H9 (cell line): ENCODE measurements around the gene C2orf78. TPM values are rescaled to one million over a fixed set of nuclear protein-coding genes. Genes with fewer than 3 reads are reported as not detected.

ENCODE experiments used
- DNase-seq: peaks from one replicate; pipeline ENCODE4 v3.0.0-alpha.2; 2017
- H2AFZ ChIP-seq: one replicate; pipeline ENCODE4 v1.6.1; 2013; ENCODE audit warnings: mild to moderate bottlenecking, low read length, control low read depth, moderate library complexity
- H2AK5ac ChIP-seq: 2 replicates; pipeline ENCODE4 v1.6.1; 2013; ENCODE audit warnings: low read length, control low read depth, mixed read lengths; ENCODE audit not compliant: insufficient read length
- H2BK120ac ChIP-seq: one replicate; pipeline ENCODE4 v1.6.1; 2013; ENCODE audit warnings: low read depth, mild to moderate bottlenecking, low read length, control low read depth, inconsistent platforms; ENCODE audit not compliant: poor library complexity, severe bottlenecking
- H2BK12ac ChIP-seq: 2 replicates; pipeline ENCODE4 v1.6.1; 2013; ENCODE audit warnings: low read length, control low read depth, mixed read lengths, low read depth; ENCODE audit not compliant: insufficient read length
- H2BK15ac ChIP-seq: 2 replicates; pipeline ENCODE4 v1.6.1; 2013; ENCODE audit warnings: low read depth, low read length, control low read depth
- H2BK20ac ChIP-seq: one replicate; pipeline ENCODE4 v1.6.1; 2013; ENCODE audit warnings: low read depth, mild to moderate bottlenecking, low read length, control low read depth, inconsistent platforms; ENCODE audit not compliant: poor library complexity, severe bottlenecking
- H2BK5ac ChIP-seq: 2 replicates; pipeline ENCODE4 v1.6.1; 2013; ENCODE audit warnings: low read length, control low read depth, mixed read lengths; ENCODE audit not compliant: insufficient read length
- H3K14ac ChIP-seq: 2 replicates; pipeline ENCODE4 v1.6.1; 2013; ENCODE audit warnings: low read length, control low read depth; ENCODE audit not compliant: insufficient read depth
- H3K18ac ChIP-seq: 2 replicates; pipeline ENCODE4 v1.6.1; 2013; ENCODE audit warnings: low read depth, mild to moderate bottlenecking, mixed read lengths, low read length, control low read depth; ENCODE audit not compliant: insufficient read length
- H3K23ac ChIP-seq: 2 replicates; pipeline ENCODE4 v1.6.1; 2013; ENCODE audit warnings: low read length, control low read depth, mixed read lengths, low read depth; ENCODE audit not compliant: insufficient read length
- H3K23me2 ChIP-seq: 2 replicates; pipeline ENCODE4 v1.6.1; 2013; ENCODE audit warnings: low read depth, mild to moderate bottlenecking, mixed read lengths, low read length, control low read depth; ENCODE audit not compliant: insufficient read length, poor library complexity, severe bottlenecking
- H3K27ac ChIP-seq: 2 replicates; pipeline ENCODE4 v1.5.1; 2013; ENCODE audit warnings: low read length, control low read depth, mixed read lengths, low read depth; ENCODE audit not compliant: insufficient read length
- H3K27me3 ChIP-seq: 2 replicates; pipeline ENCODE4 v1.6.1; 2013; ENCODE audit warnings: low read length, control low read depth, inconsistent platforms; ENCODE audit not compliant: insufficient read depth
- H3K4ac ChIP-seq: 2 replicates; pipeline ENCODE4 v1.6.1; 2013; ENCODE audit warnings: low read depth, mild to moderate bottlenecking, control low read depth, inconsistent platforms, low read length, moderate library complexity
- H3K4me1 ChIP-seq: 2 replicates; pipeline ENCODE4 v1.6.1; 2013; ENCODE audit warnings: low read length, control low read depth, inconsistent platforms; ENCODE audit not compliant: insufficient read depth
- H3K4me2 ChIP-seq: 2 replicates; pipeline ENCODE4 v1.6.1; 2013; ENCODE audit warnings: low read length, control low read depth, mixed read lengths; ENCODE audit not compliant: insufficient read length, insufficient read depth
- H3K56ac ChIP-seq: 2 replicates; pipeline ENCODE4 v1.6.1; 2013; ENCODE audit warnings: low read depth, mild to moderate bottlenecking, mixed read lengths, low read length, control low read depth; ENCODE audit not compliant: insufficient read length
- H3K79me1 ChIP-seq: 2 replicates; pipeline ENCODE4 v1.6.1; 2013; ENCODE audit warnings: low read depth, mild to moderate bottlenecking, moderate library complexity, low read length, control low read depth, inconsistent platforms; ENCODE audit not compliant: insufficient read depth, poor library complexity, severe bottlenecking
- H3K79me2 ChIP-seq: 2 replicates; pipeline ENCODE4 v1.6.1; 2013; ENCODE audit warnings: low read length, control low read depth, inconsistent platforms; ENCODE audit not compliant: insufficient read depth
- H3K9ac ChIP-seq: 2 replicates; pipeline ENCODE4 v1.6.1; 2013; ENCODE audit warnings: low read length, control low read depth, mixed read lengths; ENCODE audit not compliant: insufficient read length; ENCODE audit errors: extremely low read depth
- H3K9me3 ChIP-seq: one replicate; pipeline ENCODE4 v1.6.1; 2013; ENCODE audit warnings: low read depth, low read length, inconsistent platforms; ENCODE audit not compliant: control insufficient read depth
- H3T11ph ChIP-seq: one replicate; pipeline ENCODE4 v1.6.1; 2013; ENCODE audit warnings: mild to moderate bottlenecking, low read length, control low read depth, inconsistent platforms
- H4K20me1 ChIP-seq: one replicate; pipeline ENCODE4 v1.6.1; 2013; ENCODE audit not compliant: control insufficient read depth, insufficient read length, insufficient read depth
- H4K5ac ChIP-seq: 2 replicates; pipeline ENCODE4 v1.6.1; 2013; ENCODE audit warnings: low read depth, mild to moderate bottlenecking, mixed read lengths, low read length, control low read depth; ENCODE audit not compliant: insufficient read length
- H4K8ac ChIP-seq: replicated peaks from 2 replicates; pipeline ENCODE4 v1.6.1; 2013; ENCODE audit warnings: low read length, control low read depth, mixed read lengths, low read depth; ENCODE audit not compliant: insufficient read length
- H4K91ac ChIP-seq: 2 replicates; pipeline ENCODE4 v1.6.1; 2013; ENCODE audit warnings: low read depth, mild to moderate bottlenecking, moderate library complexity, mixed read lengths, low read length, control low read depth; ENCODE audit not compliant: insufficient read length
- H3K27ac Mint-ChIP-seq, 3 experiments: 2 replicates in 2 of 3; 3 replicates in 1 of 3; pipeline ENCODE4 v1.8.0; 2020 to 2021; ENCODE audit warnings: mixed read lengths in 3 of 3, mild to moderate bottlenecking in 1 of 3, moderate library complexity in 1 of 3
- H3K27me3 Mint-ChIP-seq: 2 replicates; pipeline ENCODE4 v1.8.0; 2021; ENCODE audit warnings: low read depth, mild to moderate bottlenecking, moderate library complexity, mixed read lengths
- H3K36me3 Mint-ChIP-seq, 3 experiments: 2 replicates in 2 of 3; 3 replicates in 1 of 3; pipeline ENCODE4 v1.8.0; 2020 to 2021; ENCODE audit warnings: low read depth in 3 of 3, mixed read lengths in 3 of 3; ENCODE audit not compliant: insufficient read depth in 1 of 3
- H3K4me1 Mint-ChIP-seq, 2 experiments: 2 replicates each; pipeline ENCODE4 v1.8.0; 2020; ENCODE audit warnings: mixed read lengths in 2 of 2
- H3K4me3 Mint-ChIP-seq, 2 experiments: 2 replicates in 1 of 2; 3 replicates in 1 of 2; pipeline ENCODE4 v1.8.0; 2020 to 2021; ENCODE audit warnings: mild to moderate bottlenecking in 2 of 2, mixed read lengths in 2 of 2, moderate library complexity in 1 of 2
- H3K9me3 Mint-ChIP-seq, 2 experiments: 2 replicates in 1 of 2; 3 replicates in 1 of 2; pipeline ENCODE4 v1.8.0; 2020; ENCODE audit warnings: mild to moderate bottlenecking in 2 of 2, mixed read lengths in 2 of 2, moderate library complexity in 1 of 2
- CTCF ChIP-seq: fragments of 200-600 bp; sonication (generic); conservative IDR thresholded peaks from 3 replicates; pipeline ENCODE4 v1.8.0; 2021; ENCODE audit warnings: antibody characterized with exemption, mild to moderate bottlenecking
- WGBS: extraction: QIAGEN DNeasy Blood & Tissue Kit; methylation state at CpG from one replicate; pipeline ENCODE4 v1.1.7; 2013; ENCODE audit warnings: missing lambda C conversion rate, low lambda C conversion rate, mixed read lengths; ENCODE audit not compliant: insufficient read length; ENCODE audit errors: extremely low coverage; 5-methylcytosine and 5-hydroxymethylcytosine counted together
- total RNA-seq: library from RNA; stranded (reverse); gene quantifications from 2 replicates; pipeline ENCODE4 v1.2.1, GENCODE V29; 2021

Gene C2orf78
- total RNA-seq, 1 experiment from 2014 or later: 0.09 TPM

GRCh38 chr2:73825408-73825807, 41.4 kb downstream of the C2orf78 start:
- WGBS: no CpG with 5 or more reads among the region's 4 CpGs
- no peaks in the 10 kb centered on the region for H4K20me1 ChIP-seq
- no peak overlapping the region for H3K56ac ChIP-seq
- no peaks in the 10 kb centered on the region for H3K79me1 ChIP-seq
- H2BK20ac ChIP-seq: no peak overlapping the region
- no peak overlapping the region for H3K4ac ChIP-seq
- H3K23me2 ChIP-seq: peaks cover 6% of the 10 kb centered on the region
- H3K79me2 ChIP-seq: peaks cover 2% of the 10 kb centered on the region; the same call in 1 of the 2 replicates
- H4K91ac ChIP-seq: no peak overlapping the region
- no peak overlapping the region for H3K18ac ChIP-seq
- no peak overlapping the region for H4K8ac ChIP-seq
- no peak overlapping the region for H3K4me2 ChIP-seq
- DNase-seq: no peak
- no peaks in the 10 kb centered on the region; the same call in 1 of the 2 replicates for H3K4me1 ChIP-seq
- Mint-ChIP-seq H3K4me3 (no peak overlapping the region), H3K27ac (no peak overlapping the region), H3K27me3 (peaks cover 31% of the 10 kb centered on the region), H3K9me3 (peaks cover 0 to 2% of the 10 kb centered on the region in 2 experiments; a peak in 1 of 5 replicates), H3K36me3 (peaks cover 0 to 1% (median 0%) of the 10 kb centered on the region in 3 experiments; a peak in 1 of 7 replicates), H3K4me1 (peaks cover 23 to 26% of the 10 kb centered on the region in 2 experiments)
- no peaks in the 10 kb centered on the region for H3K9me3 ChIP-seq
- H2AFZ ChIP-seq: no peak overlapping the region
- no peaks in the 10 kb centered on the region for H3K27me3 ChIP-seq
- H2AK5ac ChIP-seq: no peak overlapping the region
- H3K14ac ChIP-seq: no peak overlapping the region
- TF ChIP-seq CTCF: no peak
- H3K9ac ChIP-seq: no peak overlapping the region
- H2BK15ac ChIP-seq: no peak overlapping the region
- H3K23ac ChIP-seq: no peak overlapping the region
- H3K27ac ChIP-seq: no peak overlapping the region
- no peak overlapping the region for H2BK5ac ChIP-seq
- no peak overlapping the region for H2BK120ac ChIP-seq
- no peak overlapping the region for H3T11ph ChIP-seq
- H4K5ac ChIP-seq: no peak overlapping the region
- H2BK12ac ChIP-seq: no peak overlapping the region
